Lower lobe of right lung (tissue), 2 donors: ENCODE data around the gene INO80D. TPM values are rescaled to one million over a fixed set of nuclear protein-coding genes. Genes with fewer than 3 reads are reported as not detected.

Source experiments
- ATAC-seq, 2 donors: fragments of 200-7000 bp; cut with Tn5 transposase; one replicate each; pipeline ENCODE4 v1.9.1; 2020 to 2022; ENCODE audit warnings: mild to moderate bottlenecking in 2 of 2, moderate library complexity in 2 of 2
- DNase-seq: peaks from one replicate; pipeline ENCODE4 v3.0.0-alpha.2; 2020
- H3K27ac ChIP-seq: fragments of 200-600 bp; one replicate; pipeline ENCODE4 v1.8.0; 2022
- H3K27me3 ChIP-seq: fragments of 200-600 bp; one replicate; pipeline ENCODE4 v1.8.0; 2022; ENCODE audit warnings: low read depth
- H3K36me3 ChIP-seq: fragments of 200-600 bp; one replicate; pipeline ENCODE4 v1.8.0; 2022; ENCODE audit warnings: mild to moderate bottlenecking
- H3K4me1 ChIP-seq: fragments of 200-600 bp; one replicate; pipeline ENCODE4 v1.8.0; 2022
- H3K4me3 ChIP-seq: fragments of 200-600 bp; one replicate; pipeline ENCODE4 v1.8.0; 2022; ENCODE audit warnings: mild to moderate bottlenecking
- H3K9me3 ChIP-seq: fragments of 200-600 bp; one replicate; pipeline ENCODE4 v1.8.0; 2022
- intact Hi-C: fragments of 100-400 bp; cut with DNase I; formaldehyde crosslinking; loops from one replicate; pipeline ENCODE4 v1.11.0; 2022
- total RNA-seq: library from RNA; stranded (reverse); fragmentation: NEBNext Ultra II Directional; extraction: Animal tissue kit (Norgen Biotek cat#: 25700); gene quantifications from one replicate; pipeline ENCODE4 v1.2.1, GENCODE V29; 2021
- TF ChIP-seq, protein P1 (sequence below): fragments of 200-600 bp; IDR thresholded peaks from one replicate; pipeline ENCODE4 v1.8.0; 2022; ENCODE audit warnings: antibody characterized with exemption, mild to moderate bottlenecking
- donor health status: DM: no; HTN: yes; CAD: no; lungs with severe emphysema.

Gene INO80D
- total RNA-seq, 1 donor from 2014 or later = 26.0 TPM

DNA sequence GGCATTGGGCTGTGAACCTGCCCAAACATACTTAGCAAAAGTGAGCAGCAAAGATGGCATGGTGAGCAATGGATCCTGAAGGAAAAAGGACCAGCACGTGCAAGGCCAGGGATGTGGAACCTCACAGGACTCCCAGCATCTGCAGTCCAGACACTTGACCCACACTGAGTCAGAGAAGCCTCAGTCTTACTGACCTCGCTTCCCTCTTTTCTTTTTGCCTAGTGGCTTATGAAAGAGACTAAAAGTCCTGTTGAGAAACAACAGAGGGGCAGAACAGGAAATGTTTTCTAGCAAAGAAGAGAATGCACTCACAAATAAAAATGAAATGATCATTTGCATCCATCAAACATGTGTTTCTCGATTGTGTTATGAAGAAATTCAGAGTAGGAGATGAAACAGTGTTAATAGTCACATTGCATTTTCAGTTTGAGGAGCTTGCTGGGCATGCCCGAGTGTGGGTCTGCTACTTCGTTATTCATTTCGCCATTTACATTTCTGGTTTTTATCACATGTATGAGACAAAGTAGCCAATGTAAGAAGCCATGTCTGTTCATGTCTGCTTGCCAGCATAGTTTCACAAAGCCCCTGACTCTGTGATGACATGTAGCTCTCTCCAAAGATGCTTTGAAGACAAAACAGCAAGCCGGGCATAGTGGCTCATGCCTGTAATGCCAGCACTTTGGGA is 118.4 kb downstream of the INO80D start:
- intact Hi-C loops = no loop called here
- TF ChIP-seq, protein P1, sequence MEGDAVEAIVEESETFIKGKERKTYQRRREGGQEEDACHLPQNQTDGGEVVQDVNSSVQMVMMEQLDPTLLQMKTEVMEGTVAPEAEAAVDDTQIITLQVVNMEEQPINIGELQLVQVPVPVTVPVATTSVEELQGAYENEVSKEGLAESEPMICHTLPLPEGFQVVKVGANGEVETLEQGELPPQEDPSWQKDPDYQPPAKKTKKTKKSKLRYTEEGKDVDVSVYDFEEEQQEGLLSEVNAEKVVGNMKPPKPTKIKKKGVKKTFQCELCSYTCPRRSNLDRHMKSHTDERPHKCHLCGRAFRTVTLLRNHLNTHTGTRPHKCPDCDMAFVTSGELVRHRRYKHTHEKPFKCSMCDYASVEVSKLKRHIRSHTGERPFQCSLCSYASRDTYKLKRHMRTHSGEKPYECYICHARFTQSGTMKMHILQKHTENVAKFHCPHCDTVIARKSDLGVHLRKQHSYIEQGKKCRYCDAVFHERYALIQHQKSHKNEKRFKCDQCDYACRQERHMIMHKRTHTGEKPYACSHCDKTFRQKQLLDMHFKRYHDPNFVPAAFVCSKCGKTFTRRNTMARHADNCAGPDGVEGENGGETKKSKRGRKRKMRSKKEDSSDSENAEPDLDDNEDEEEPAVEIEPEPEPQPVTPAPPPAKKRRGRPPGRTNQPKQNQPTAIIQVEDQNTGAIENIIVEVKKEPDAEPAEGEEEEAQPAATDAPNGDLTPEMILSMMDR = no peak
- no peaks in the 10 kb centered on the region for H3K4me1 ChIP-seq
- H3K9me3 ChIP-seq = no peaks in the 10 kb centered on the region
- H3K27me3 ChIP-seq = no peaks in the 10 kb centered on the region
- H3K36me3 ChIP-seq = no peaks in the 10 kb centered on the region
- ATAC-seq (peak; percentile 37 to 66), DNase-seq (no peak)
- H3K27ac ChIP-seq = no peak overlapping the region
- H3K4me3 ChIP-seq = no peak overlapping the region

DNA sequence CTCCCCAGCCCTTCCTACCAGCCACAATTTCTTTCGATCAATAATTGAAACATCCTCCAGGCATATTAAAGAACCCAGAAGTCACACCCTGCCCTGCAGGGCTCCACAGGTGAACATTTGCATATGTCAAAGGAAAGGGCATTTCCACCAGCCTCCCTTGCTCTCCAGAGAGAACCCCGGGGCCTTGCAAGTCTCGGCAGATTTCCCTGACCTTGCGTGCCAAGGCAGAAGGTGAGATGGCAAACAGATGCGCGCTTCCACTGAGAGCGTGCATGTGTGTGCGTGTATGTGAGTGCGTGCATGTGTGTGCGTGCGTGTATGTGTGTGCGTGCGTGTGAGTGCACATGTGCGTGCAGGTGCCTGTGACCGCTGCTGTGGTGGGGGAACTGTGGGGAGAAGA is 120.3 kb downstream of the INO80D start:
- DNase-seq = no peak
- intact Hi-C loops = no loop called here

DNA sequence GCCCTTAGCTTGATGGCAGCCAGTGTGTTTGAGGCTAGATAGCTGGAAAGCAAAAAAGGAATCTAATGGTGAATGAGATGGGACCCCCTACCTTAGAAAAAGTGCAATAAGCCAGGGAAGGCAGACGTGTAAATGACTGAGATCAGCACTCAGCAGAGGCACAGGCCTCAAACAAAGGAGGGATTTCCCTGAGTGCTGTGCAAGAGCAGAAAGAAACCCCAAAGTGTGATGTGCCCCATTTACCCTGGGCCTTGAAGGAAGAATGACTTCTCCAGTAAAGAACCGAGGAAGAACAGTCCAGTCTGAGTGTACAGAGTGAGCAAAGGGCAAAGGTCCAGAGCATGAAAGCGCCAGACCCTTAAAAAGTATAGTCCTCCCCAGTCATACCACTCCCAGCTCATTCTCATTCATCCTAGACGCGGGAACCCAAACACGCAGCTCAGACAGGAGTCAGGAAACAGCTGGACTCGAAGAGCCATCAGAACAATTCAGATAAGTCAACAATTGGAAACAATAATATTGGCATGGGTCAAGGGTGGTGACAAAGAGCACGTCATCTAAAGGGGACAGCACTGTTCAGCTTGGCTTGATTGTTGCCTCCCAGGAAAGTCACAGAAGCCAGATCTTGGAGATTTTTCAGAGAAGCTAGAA is 121.7 kb downstream of the INO80D start:
- no peaks in the 10 kb centered on the region for H3K9me3 ChIP-seq
- no peaks in the 10 kb centered on the region for H3K27me3 ChIP-seq
- H3K36me3 ChIP-seq = no peaks in the 10 kb centered on the region
- H3K27ac ChIP-seq = no peak overlapping the region
- no peak overlapping the region for H3K4me3 ChIP-seq
- intact Hi-C loops = no loop called here
- H3K4me1 ChIP-seq = no peaks in the 10 kb centered on the region
- TF ChIP-seq, protein P1 = no peak
- ATAC-seq (no peak), DNase-seq (no peak)

More for the DNA sequence above, 120.3 kb downstream of the INO80D start:
- TF ChIP-seq, protein P1 = no peak
- Histone ChIP-seq H3K27me3 (no peaks in the 10 kb centered on the region), H3K4me1 (no peaks in the 10 kb centered on the region), H3K36me3 (no peaks in the 10 kb centered on the region), H3K27ac (no peak overlapping the region), H3K4me3 (no peak overlapping the region), H3K9me3 (no peaks in the 10 kb centered on the region)
- ATAC-seq = no peak

DNA sequence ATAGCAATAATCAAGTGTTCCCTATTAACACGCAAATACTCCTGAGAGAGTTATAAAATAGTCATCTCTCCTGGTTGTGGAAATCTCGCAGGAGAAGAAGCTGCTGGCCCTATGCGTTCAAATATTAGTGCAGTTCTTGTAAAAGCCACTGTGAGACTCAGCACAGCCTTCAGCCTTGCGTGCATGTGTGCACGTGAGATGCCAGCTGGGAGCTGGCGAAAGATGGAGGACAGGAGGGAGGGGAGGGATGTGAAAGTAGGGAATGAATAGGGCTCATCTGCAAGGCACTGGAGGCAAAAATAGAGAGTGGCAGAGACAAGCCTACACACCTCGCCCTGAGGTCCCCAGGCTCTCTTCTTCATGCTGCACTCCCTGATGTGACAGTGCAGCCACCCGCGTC is 126.5 kb downstream of the INO80D start:
- DNase-seq (no peak), ATAC-seq (no peak)
- no peak overlapping the region for H3K4me3 ChIP-seq
- intact Hi-C loops = no loop called here
- no peaks in the 10 kb centered on the region for H3K36me3 ChIP-seq
- H3K4me1 ChIP-seq = no peaks in the 10 kb centered on the region
- TF ChIP-seq, protein P1 = no peak
- H3K9me3 ChIP-seq = no peaks in the 10 kb centered on the region
- H3K27me3 ChIP-seq = no peaks in the 10 kb centered on the region
- no peak overlapping the region for H3K27ac ChIP-seq

DNA sequence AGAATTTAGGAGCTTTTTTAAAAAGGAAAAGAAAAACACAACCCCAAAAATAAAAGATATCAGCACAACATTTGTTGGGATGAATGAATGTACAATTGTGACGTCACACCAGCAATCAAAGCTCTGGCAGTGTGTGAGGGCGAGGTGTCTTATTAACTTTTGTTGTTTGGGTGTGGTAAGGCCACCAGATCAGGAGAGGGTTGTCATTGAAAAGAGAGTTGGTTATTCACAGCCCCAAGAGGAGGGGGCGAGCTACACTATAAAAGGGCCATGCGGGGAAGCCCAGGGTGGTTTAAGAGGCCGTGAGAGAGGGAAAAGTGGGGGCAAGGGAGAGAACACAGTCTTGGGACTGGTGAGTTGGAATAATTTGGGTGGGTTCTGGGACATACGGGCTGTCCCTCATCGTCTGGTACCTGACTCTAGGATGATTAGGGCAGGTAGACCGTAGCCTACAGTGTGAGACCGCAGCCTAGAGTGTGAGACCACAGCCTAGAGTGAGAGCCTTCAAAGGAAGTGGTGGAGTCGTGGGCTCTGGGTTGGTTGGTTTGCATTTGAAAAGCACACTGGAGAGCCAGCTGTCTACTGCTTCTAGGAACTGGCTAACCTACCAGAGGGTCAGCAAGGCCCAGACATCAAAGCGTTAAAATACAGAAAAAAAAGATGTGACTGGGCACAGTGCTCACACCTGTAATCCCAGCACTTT is 128.4 kb downstream of the INO80D start:
- intact Hi-C loops = no loop called here
- no peaks in the 10 kb centered on the region for H3K4me1 ChIP-seq
- H3K4me3 ChIP-seq = no peak overlapping the region
- H3K36me3 ChIP-seq = no peaks in the 10 kb centered on the region
- H3K27me3 ChIP-seq = no peaks in the 10 kb centered on the region
- TF ChIP-seq, protein P1 = no peak
- no peak for DNase-seq
- ATAC-seq = peak in 1 of 2 donors; percentile 39
- H3K9me3 ChIP-seq = no peaks in the 10 kb centered on the region
- no peak overlapping the region for H3K27ac ChIP-seq
